ENCODE results near the gene PLA2G6. TPM values are rescaled to one million over a fixed set of nuclear protein-coding genes. Genes with fewer than 3 reads are reported as not detected.

PLA2G6 gene
- total and polyA plus RNA-seq, 12 donors, result 6.9 to 324 (median 72.6) TPM

DNA sequence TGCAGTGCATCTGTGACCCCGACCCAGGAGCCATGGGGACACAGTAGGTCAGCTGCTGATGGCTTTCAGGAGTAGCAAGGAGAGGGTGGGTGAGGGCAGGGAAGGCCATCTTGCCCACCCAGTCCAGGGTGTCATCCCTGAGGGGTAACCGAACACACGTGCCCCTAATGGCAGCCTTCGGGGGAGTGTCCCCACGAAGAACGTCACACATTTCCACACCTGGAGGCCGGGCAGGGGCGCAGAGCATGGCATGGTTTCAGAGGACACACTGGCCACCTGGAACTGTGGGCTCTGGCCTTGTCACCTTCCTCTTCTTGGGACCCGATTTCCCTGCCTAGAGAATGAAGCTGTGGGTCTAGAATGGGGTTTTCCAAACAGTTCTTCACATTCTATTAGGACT is 51.8 kb downstream of the PLA2G6 start:
- intact Hi-C loops (cut with DNase I), result no loop called here

DNA sequence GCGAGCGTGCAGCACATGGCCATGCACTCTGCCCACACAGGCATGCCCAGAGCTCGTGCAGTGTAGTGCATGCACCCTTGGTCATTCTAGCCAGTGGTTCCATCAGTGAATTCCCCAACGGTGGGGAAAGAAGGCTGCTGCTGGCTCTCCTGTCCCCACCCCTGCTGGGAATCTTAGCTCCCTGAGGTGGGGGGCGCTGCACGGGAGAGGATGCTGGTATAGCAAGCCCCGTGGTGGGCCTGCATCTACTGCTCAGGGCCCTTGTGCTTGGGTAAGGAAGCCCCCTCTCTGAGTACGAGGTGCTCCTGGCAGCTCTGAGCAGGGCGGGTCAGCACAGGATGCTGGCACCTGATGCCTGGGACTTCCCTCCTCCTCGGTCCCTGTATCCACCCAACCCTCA is 52.6 kb downstream of the PLA2G6 start:
- H3K4me1 ChIP-seq (replicated peaks in 1 of 2), result no peaks in the 10 kb centered on the region
- H3K27me3 ChIP-seq, result no peaks in the 10 kb centered on the region
- no peak for TF ChIP-seq POLR2A (IDR thresholded peaks at IDR 0.05)
- TF ChIP-seq, protein P1, sequence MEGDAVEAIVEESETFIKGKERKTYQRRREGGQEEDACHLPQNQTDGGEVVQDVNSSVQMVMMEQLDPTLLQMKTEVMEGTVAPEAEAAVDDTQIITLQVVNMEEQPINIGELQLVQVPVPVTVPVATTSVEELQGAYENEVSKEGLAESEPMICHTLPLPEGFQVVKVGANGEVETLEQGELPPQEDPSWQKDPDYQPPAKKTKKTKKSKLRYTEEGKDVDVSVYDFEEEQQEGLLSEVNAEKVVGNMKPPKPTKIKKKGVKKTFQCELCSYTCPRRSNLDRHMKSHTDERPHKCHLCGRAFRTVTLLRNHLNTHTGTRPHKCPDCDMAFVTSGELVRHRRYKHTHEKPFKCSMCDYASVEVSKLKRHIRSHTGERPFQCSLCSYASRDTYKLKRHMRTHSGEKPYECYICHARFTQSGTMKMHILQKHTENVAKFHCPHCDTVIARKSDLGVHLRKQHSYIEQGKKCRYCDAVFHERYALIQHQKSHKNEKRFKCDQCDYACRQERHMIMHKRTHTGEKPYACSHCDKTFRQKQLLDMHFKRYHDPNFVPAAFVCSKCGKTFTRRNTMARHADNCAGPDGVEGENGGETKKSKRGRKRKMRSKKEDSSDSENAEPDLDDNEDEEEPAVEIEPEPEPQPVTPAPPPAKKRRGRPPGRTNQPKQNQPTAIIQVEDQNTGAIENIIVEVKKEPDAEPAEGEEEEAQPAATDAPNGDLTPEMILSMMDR (IDR thresholded peaks at IDR 0.05), result no peak
- DNase-seq, result no peak
- H3K27ac ChIP-seq, result no peak overlapping the region
- H3K36me3 ChIP-seq (replicated peaks in 1 of 2), result peaks cover 0 to 7% of the 10 kb centered on the region in 2 donors
- intact Hi-C loops (cut with DNase I), result no loop called here
- 86 to 92% (median 87%) methylated on average over 2 to 10 of the region's 10 CpGs for WGBS, 4 donors
- no peak overlapping the region for H3K4me3 ChIP-seq
- no peaks in the 10 kb centered on the region for H3K9me3 ChIP-seq (replicated peaks in 1 of 3)

More for the DNA sequence above, 51.8 kb downstream of the PLA2G6 start:
- DNase-seq, result no peak
- Histone ChIP-seq H3K27ac (no peak overlapping the region), H3K4me1 (replicated peaks in 1 of 2) (no peaks in the 10 kb centered on the region), H3K4me3 (no peak overlapping the region), H3K9me3 (replicated peaks in 1 of 3) (no peaks in the 10 kb centered on the region), H3K27me3 (no peaks in the 10 kb centered on the region), H3K36me3 (replicated peaks in 1 of 2) (peaks cover 0 to 7% of the 10 kb centered on the region in 2 donors)
- 91 to 96% (median 94%) methylated on average over 4 to 9 of the region's 9 CpGs for WGBS, 4 donors
- TF ChIP-seq POLR2A (IDR thresholded peaks at IDR 0.05), result no peak
- TF ChIP-seq, protein P1 (IDR thresholded peaks at IDR 0.05), result no peak

DNA sequence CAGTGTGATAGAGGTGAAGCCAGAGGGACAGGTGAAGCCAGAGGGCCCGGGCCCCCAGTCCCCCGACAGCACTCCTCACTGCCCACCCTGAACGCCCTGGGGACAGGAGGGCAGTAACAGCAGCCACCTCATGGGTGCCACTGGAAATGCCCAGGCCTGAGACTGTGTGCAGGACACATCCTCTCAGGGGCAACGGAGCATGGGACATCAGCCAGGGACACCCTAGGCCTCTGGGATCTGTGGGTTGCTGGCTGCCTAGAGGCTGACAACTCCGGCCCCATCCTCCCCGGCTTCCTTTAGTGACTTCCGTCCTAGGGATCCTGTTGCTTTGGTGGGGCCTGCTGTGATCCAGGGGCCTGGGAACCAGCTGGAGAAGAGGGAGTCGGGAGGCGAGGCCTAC is 53.8 kb downstream of the PLA2G6 start:
- 91 to 97% (median 92%) methylated on average over 2 to 9 of the region's 9 CpGs for WGBS, 4 donors

DNA sequence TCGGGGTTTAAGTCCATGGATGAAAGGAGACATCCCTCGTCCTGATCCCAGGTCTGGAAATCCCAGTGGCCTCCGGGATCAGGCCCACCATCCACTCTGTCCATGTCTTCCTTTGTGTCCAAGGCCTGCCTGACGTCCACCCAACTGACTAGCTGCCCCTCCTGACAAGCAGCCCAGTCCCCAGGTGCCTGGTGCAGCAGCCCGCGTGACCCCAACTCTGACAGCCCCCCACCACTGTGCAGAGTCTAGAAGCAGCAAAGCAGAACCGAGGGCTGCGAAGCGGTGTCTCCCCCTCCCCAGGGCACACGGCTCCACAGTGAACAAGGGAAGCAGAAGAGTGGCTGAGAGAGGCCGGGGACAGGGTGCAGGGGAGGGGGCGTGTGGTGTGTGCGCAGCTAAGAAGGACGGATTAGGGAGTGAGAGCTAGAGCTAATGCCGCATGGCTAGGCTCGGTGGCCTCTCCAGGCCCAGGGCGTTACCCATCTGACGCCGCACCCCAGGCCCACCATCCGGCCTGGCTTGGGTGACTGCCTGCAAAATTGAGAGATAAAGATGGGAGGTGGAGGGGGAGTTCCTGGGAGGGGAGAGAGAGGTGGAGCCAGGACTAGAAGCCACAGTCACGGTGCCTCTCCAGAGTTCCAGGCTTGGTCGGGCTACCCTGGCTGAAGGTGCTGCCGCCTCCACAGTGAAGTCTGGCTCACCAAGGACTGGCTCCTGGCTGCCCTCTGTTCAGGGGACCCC is 54.5 kb downstream of the PLA2G6 start:
- no peak for DNase-seq
- no peak overlapping the region for H3K27ac ChIP-seq
- TF ChIP-seq POLR2A (IDR thresholded peaks at IDR 0.05), result no peak
- TF ChIP-seq, protein P1 (IDR thresholded peaks at IDR 0.05), result no peak
- no peaks in the 10 kb centered on the region for H3K36me3 ChIP-seq (replicated peaks in 1 of 2)
- 86 to 94% (median 90%) methylated on average over 20 to 23 of the region's 23 CpGs for WGBS, 4 donors
- no peaks in the 10 kb centered on the region for H3K4me1 ChIP-seq (replicated peaks in 1 of 2)
- intact Hi-C loops (cut with DNase I), result no loop called here
- H3K9me3 ChIP-seq (replicated peaks in 1 of 3), result no peaks in the 10 kb centered on the region
- no peaks in the 10 kb centered on the region for H3K27me3 ChIP-seq
- no peak overlapping the region for H3K4me3 ChIP-seq

More for the DNA sequence above, 53.8 kb downstream of the PLA2G6 start:
- H3K4me3 ChIP-seq, result no peak overlapping the region
- no peak for DNase-seq
- no peak overlapping the region for H3K27ac ChIP-seq
- no peaks in the 10 kb centered on the region for H3K27me3 ChIP-seq
- H3K9me3 ChIP-seq (replicated peaks in 1 of 3), result no peaks in the 10 kb centered on the region
- intact Hi-C loops (cut with DNase I), result no loop called here
- TF ChIP-seq, protein P1 (IDR thresholded peaks at IDR 0.05), result no peak
- no peak for TF ChIP-seq POLR2A (IDR thresholded peaks at IDR 0.05)
- no peaks in the 10 kb centered on the region for H3K4me1 ChIP-seq (replicated peaks in 1 of 2)
- peaks cover 0 to 5% of the 10 kb centered on the region in 2 donors for H3K36me3 ChIP-seq (replicated peaks in 1 of 2)

Data from adrenal gland (tissue), 12 donors.